Lower leg skin (tissue), 4 donors: ENCODE results near the gene STXBP6. TPM values are rescaled to one million over a fixed set of nuclear protein-coding genes. Genes with fewer than 3 reads are reported as not detected.

ENCODE experiments used
- DNase-seq, 2 donors: peaks; one replicate each; pipeline ENCODE4 v3.0.0-alpha.2; 2019; ENCODE audit warnings: low spot score in 2 of 2
- H3K4me3 ChIP-seq: fragments of 200-600 bp; sonication (generic); 2 replicates; pipeline ENCODE4 v1.5.1; 2017; ENCODE audit warnings: mild to moderate bottlenecking, low read depth; ENCODE audit not compliant: poor library complexity, severe bottlenecking
- POLR2A ChIP-seq, 2 donors: fragments of 450-650 bp; IDR thresholded peaks; one replicate each; pipeline ENCODE4 v1.6.1; 2016 to 2017; ENCODE audit warnings: antibody characterized with exemption in 2 of 2, mild to moderate bottlenecking in 1 of 2, moderate library complexity in 1 of 2
- WGBS, 2 donors: methylation state at CpG; one replicate each; pipeline ENCODE4 v1.1.5; 2018; 5-methylcytosine and 5-hydroxymethylcytosine counted together
- intact Hi-C: fragments of 100-400 bp; cut with DNase I; formaldehyde crosslinking; loops from one replicate; pipeline ENCODE4 v1.15.0; 2023; ENCODE audit warnings: low total_unique reads
- total RNA-seq, 4 donors: library from RNA; depleted of rRNA; stranded (reverse); fragments of >200 nt; gene quantifications; one replicate each; pipeline ENCODE4 v1.1.0, GENCODE V29; 2016
- TF ChIP-seq, protein P1 (sequence below), 3 donors: fragments of 450-650 bp; IDR thresholded peaks; one replicate each; pipeline ENCODE4 v1.5.1; 2016; ENCODE audit warnings: antibody characterized with exemption in 3 of 3, mild to moderate bottlenecking in 3 of 3, moderate library complexity in 2 of 3

STXBP6 gene
- total RNA-seq, 4 donors from 2014 or later, result 24.6 to 49.3 (median 36.9) TPM

DNA sequence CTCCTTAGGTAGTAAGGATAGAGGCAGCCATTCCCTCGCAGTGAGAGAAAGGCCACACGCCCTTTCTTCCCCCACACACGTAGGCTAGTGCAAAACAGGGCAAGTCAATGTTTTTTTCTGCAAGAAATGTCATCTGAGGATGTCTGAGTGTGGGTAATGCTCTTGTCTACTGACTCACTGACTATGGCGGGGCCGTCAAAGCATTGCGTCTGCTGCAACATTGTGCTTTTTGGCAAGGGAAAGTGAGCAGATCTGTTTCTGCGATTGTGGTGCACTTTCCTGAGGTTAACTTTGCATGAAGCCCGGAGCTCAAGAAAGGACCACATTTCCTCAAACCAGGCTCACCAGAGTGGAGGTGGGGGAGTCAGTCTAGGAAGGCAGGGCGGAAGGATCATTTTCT, 234.4 kb downstream of the STXBP6 start:
- 82 to 86% methylated on average over 9 of the region's 9 CpGs for WGBS, 2 donors
- no peak for DNase-seq
- intact Hi-C loops, result loop anchor here (10.0 kb wide), 1 partner anchor 229 kb away; no protein-coding TSS in a partner anchor
- TF ChIP-seq POLR2A (IDR thresholded peaks at IDR 0.05), result no peak
- TF ChIP-seq, protein P1, sequence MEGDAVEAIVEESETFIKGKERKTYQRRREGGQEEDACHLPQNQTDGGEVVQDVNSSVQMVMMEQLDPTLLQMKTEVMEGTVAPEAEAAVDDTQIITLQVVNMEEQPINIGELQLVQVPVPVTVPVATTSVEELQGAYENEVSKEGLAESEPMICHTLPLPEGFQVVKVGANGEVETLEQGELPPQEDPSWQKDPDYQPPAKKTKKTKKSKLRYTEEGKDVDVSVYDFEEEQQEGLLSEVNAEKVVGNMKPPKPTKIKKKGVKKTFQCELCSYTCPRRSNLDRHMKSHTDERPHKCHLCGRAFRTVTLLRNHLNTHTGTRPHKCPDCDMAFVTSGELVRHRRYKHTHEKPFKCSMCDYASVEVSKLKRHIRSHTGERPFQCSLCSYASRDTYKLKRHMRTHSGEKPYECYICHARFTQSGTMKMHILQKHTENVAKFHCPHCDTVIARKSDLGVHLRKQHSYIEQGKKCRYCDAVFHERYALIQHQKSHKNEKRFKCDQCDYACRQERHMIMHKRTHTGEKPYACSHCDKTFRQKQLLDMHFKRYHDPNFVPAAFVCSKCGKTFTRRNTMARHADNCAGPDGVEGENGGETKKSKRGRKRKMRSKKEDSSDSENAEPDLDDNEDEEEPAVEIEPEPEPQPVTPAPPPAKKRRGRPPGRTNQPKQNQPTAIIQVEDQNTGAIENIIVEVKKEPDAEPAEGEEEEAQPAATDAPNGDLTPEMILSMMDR (IDR thresholded peaks at IDR 0.05), result no peak
- no peak overlapping the region for H3K4me3 ChIP-seq

DNA sequence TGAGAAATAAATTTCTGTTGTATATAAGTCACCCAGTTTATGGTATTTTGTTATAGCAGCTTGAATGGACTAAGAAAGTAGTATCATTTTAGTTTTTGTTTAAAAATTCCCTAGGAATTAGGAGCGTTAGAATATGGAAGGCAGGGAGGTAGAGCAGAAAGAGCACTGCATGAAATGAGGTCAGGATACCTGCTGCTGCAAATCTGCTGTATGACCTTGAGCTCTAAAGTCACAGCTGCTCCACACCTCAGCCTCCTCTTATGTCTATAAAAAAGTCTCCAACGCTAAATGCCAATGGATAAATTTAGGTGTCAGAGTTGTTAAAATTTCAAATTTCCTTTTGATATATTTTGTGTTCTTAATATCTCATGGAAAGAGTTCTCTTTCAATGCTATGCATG, 235.0 kb downstream of the STXBP6 start:
- 91 to 99% methylated on average over 2 of the region's 2 CpGs for WGBS, 2 donors

DNA sequence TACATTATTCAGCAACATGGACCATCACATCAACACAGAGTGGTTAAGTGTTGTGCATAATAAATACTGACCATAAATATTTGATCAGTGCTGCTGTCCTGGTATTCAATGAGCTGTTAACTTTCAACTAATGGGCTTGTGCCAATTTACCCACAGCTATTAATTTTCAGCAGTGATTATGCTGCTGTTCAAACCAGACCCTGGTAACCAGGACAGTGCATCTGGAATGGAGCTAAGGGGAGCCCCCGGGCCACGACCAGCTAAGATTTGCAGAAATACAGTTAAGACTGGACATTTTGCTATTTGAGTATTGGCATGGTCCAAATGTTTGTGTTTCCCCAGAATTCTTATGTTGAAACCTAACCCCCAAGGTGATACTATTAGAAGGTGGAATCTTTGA, 235.6 kb downstream of the STXBP6 start:
- TF ChIP-seq, protein P1 (IDR thresholded peaks at IDR 0.05), result no peak
- TF ChIP-seq POLR2A (IDR thresholded peaks at IDR 0.05), result no peak
- no peak overlapping the region for H3K4me3 ChIP-seq
- 98 to 100% methylated on average over 2 of the region's 2 CpGs for WGBS, 2 donors
- intact Hi-C loops, result loop anchor here (10.0 kb wide), 1 partner anchor 230 kb away; no protein-coding TSS in a partner anchor
- no peak for DNase-seq

More for the DNA sequence above, 235.0 kb downstream of the STXBP6 start:
- intact Hi-C loops, result loop anchor here (10.0 kb wide), 1 partner anchor 230 kb away; no protein-coding TSS in a partner anchor
- TF ChIP-seq, protein P1 (IDR thresholded peaks at IDR 0.05), result no peak
- TF ChIP-seq POLR2A (IDR thresholded peaks at IDR 0.05), result no peak
- H3K4me3 ChIP-seq, result no peak overlapping the region
- no peak for DNase-seq

DNA sequence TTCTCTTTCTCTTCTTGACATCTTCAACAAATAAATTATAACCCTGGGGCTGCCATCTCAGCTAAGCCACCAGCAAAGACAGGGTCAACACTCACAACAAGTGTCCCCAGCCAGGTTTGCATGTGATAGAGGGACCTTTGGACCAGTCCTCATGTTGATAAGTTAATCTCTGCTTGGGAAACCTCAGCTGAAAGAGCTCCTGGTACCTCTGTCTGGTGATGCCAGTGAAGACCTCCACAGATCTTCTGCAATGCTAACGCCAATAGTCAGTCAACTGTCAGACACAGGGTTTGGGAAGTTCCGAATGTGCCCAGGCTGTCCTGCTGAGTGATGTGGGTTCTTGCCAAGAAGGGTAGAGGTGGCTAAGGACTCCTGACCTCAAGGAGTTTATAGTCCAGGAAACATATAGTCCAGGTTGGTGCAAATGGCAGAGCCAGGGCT, 236.1 kb downstream of the STXBP6 start:
- intact Hi-C loops, result loop anchor here (10.0 kb wide), 1 partner anchor 231 kb away; no protein-coding TSS in a partner anchor
- TF ChIP-seq, protein P1 (IDR thresholded peaks at IDR 0.05), result no peak
- TF ChIP-seq POLR2A (IDR thresholded peaks at IDR 0.05), result no peak
- 93 to 100% methylated on average over 2 of the region's 2 CpGs for WGBS, 2 donors

DNA sequence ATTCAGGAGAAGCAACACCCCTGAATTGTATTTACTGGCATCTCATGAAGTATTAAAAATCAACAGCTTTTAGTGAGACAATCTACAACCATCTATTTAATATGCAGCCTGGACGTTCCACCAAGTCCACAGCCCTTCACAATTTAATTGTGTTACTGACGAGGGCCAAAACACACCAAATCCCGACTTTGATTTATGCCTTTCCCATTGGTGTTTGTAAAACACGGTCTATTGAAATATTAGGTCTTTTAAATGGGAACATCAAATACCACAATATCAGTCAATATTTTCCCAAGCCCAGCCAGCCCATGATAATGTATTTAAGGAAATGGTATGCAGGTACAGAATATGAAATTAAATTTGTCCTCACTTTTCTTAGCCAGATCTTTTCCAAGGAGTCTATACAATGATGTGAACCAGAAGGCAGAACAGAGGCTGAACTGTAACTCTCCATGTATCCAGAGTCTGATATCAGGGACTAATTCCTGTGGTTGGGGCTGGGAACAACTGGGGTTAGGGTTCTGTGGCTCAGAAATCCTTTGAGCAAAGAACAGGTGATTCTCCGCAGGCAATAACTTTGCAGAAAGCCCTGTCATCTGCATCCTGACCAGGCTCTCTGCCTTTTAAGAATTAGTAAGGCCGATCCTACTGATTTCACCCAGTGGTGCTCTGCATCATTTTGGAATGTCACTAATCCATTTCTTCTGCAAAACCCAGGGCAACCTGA, 236.7 kb downstream of the STXBP6 start:
- intact Hi-C loops, result loop anchor here (10.0 kb wide), 1 partner anchor 232 kb away; no protein-coding TSS in a partner anchor
- no peak for TF ChIP-seq POLR2A (IDR thresholded peaks at IDR 0.05)
- TF ChIP-seq, protein P1 (IDR thresholded peaks at IDR 0.05), result no peak
- no peak overlapping the region for H3K4me3 ChIP-seq
- 87% methylated on average over 6 of the region's 6 CpGs for whole genome bisulfite sequencing, 2 donors
- DNase-seq, result no peak

More for the DNA sequence above, 236.1 kb downstream of the STXBP6 start:
- no peak for DNase-seq
- no peak overlapping the region for H3K4me3 ChIP-seq
